SK-N-SH (cell line): ENCODE data around the gene VSTM2A. TPM values are rescaled to one million over a fixed set of nuclear protein-coding genes. Genes with fewer than 3 reads are reported as not detected.

Experiments used
- CTCF ChIA-PET: fragments of 300-600, 350-600 bp; formaldehyde crosslinking; extraction: SDS; loops from one replicate; lab custom pipeline; 2021; lab: Yijun Ruan, JAX
- POLR2A ChIA-PET: fragments of 350-600 bp; sonication (Branson Sonifier 250); formaldehyde crosslinking; extraction: SDS; loops from one replicate; lab custom pipeline; 2020; ENCODE audit warnings: antibody characterized with exemption, inconsistent platforms; lab: Yijun Ruan, JAX
- DNase-seq: peaks from one replicate; pipeline ENCODE4 v3.0.0; 2012
- H2AFZ ChIP-seq: fragments of 200-600 bp; sonication (generic); 2 replicates; pipeline ENCODE4 v1.8.1; 2016; ENCODE audit warnings: antibody characterized with exemption, mild to moderate bottlenecking, low read depth
- H3F3A ChIP-seq: fragments of 200-600 bp; sonication (generic); replicated peaks from 2 replicates; pipeline ENCODE3; 2016; ENCODE audit warnings: antibody characterized with exemption, mild to moderate bottlenecking; ENCODE audit not compliant: insufficient read depth
- H3K27ac ChIP-seq, 2 experiments: fragments of 200-500 bp in 1 of 2; fragments of 200-600 bp in 1 of 2; sonication (Bioruptor generic) in 1 of 2; sonication (generic), shearing (Covaris generic) in 1 of 2; 2 replicates each; pipeline versions ENCODE4 v1.5.1 to v1.6.1; 2014 to 2016; ENCODE audit warnings: low read depth in 2 of 2, inconsistent platforms in 1 of 2, low read length in 1 of 2, mild to moderate bottlenecking in 1 of 2, mixed read lengths in 1 of 2
- H3K27me3 ChIP-seq: fragments of 200-600 bp; sonication (generic), shearing (Covaris generic); 2 replicates; pipeline ENCODE4 v1.6.1; 2016; ENCODE audit warnings: mixed run types; ENCODE audit not compliant: insufficient read depth
- H3K36me3 ChIP-seq, 2 experiments: fragments of 200-500 bp in 1 of 2; fragments of 200-600 bp in 1 of 2; sonication (Bioruptor generic) in 1 of 2; sonication (generic) in 1 of 2; replicated peaks in 1 of 2; 2 replicates each; pipeline versions ENCODE3 to v1.5.1; 2014 to 2016; ENCODE audit warnings: low read length in 1 of 2, mild to moderate bottlenecking in 1 of 2; ENCODE audit not compliant: insufficient read depth in 2 of 2, control insufficient read depth in 1 of 2
- H3K4me1 ChIP-seq, 2 experiments: fragments of 200-500 bp in 1 of 2; fragments of 200-600 bp in 1 of 2; sonication (Bioruptor generic) in 1 of 2; sonication (generic), shearing (Covaris generic) in 1 of 2; 2 replicates each; pipeline versions ENCODE4 v1.5.1 to v1.6.1; 2014 to 2016; ENCODE audit warnings: low read depth in 1 of 2, low read length in 1 of 2, mixed run types in 1 of 2; ENCODE audit not compliant: insufficient read depth in 2 of 2, control insufficient read depth in 1 of 2
- H3K4me2 ChIP-seq: fragments of 200-600 bp; sonication (generic), shearing (Covaris generic); 2 replicates; pipeline ENCODE4 v1.6.1; 2017; ENCODE audit warnings: mixed run types
- H3K4me3 ChIP-seq, 2 experiments: fragments of 200-500 bp in 1 of 2; fragments of 200-600 bp in 1 of 2; sonication (Bioruptor generic) in 1 of 2; sonication (generic), shearing (Covaris generic) in 1 of 2; 2 replicates each; pipeline versions ENCODE4 v1.5.1 to v1.8.1; 2014 to 2016; ENCODE audit warnings: low read depth in 2 of 2, inconsistent platforms in 1 of 2, low read length in 1 of 2, mild to moderate bottlenecking in 1 of 2, mixed read lengths in 1 of 2, moderate library complexity in 1 of 2
- H3K79me2 ChIP-seq: fragments of 200-600 bp; sonication (generic); 2 replicates; pipeline ENCODE4 v1.8.1; 2017; ENCODE audit warnings: mild to moderate bottlenecking; ENCODE audit not compliant: insufficient read depth
- H3K9ac ChIP-seq: fragments of 200-600 bp; sonication (generic); 2 replicates; pipeline ENCODE4 v1.6.1; 2017; ENCODE audit warnings: mixed run types
- H3K9me2 ChIP-seq: fragments of 200-600 bp; sonication (generic); 2 replicates; pipeline ENCODE4 v1.6.1; 2017; ENCODE audit warnings: mixed run types
- H3K9me3 ChIP-seq: fragments of 200-600 bp; sonication (generic); 2 replicates; pipeline ENCODE4 v1.6.1; 2017; ENCODE audit warnings: mixed run types, mild to moderate bottlenecking, moderate library complexity
- H4K20me1 ChIP-seq: fragments of 200-600 bp; sonication (generic); 2 replicates; pipeline ENCODE4 v1.6.1; 2017; ENCODE audit warnings: mild to moderate bottlenecking, mixed run types; ENCODE audit not compliant: insufficient read depth
- CHD2 ChIP-seq: fragments of 150-350 bp; IDR thresholded peaks from 2 replicates; pipeline ENCODE4 v1.6.1; 2018; ENCODE audit warnings: low read length; ENCODE audit not compliant: partially characterized antibody
- CTCF ChIP-seq: fragments of 200-600 bp; sonication (generic); IDR thresholded peaks from 2 replicates; pipeline ENCODE4 v1.6.1; 2017; ENCODE audit warnings: antibody characterized with exemption, mild to moderate bottlenecking, moderate library complexity
- EP300 ChIP-seq, 2 experiments: IDR thresholded peaks; 2 replicates each; pipeline versions ENCODE4 v1.4.0 to v1.6.1; 2012; ENCODE audit warnings: borderline replicate concordance in 1 of 2, low read depth in 1 of 2, low read length in 1 of 2
- FOSL2 ChIP-seq: IDR thresholded peaks from 2 replicates; pipeline ENCODE4 v1.4.0; 2012; ENCODE audit warnings: low read depth, mild to moderate bottlenecking, moderate library complexity, borderline replicate concordance
- FOXM1 ChIP-seq: IDR thresholded peaks from 2 replicates; pipeline ENCODE4 v1.4.0; 2012; ENCODE audit warnings: low read depth, mild to moderate bottlenecking
- GATA2 ChIP-seq: sonication (generic); formaldehyde crosslinking; IDR thresholded peaks from 2 replicates; pipeline ENCODE4 v1.5.0; 2020; ENCODE audit warnings: mild to moderate bottlenecking, missing genetic modification reagents
- IRF3 ChIP-seq: fragments of 150-350 bp; IDR thresholded peaks from 2 replicates; pipeline ENCODE4 v1.6.1; 2016; ENCODE audit warnings: mild to moderate bottlenecking, low read depth, low read length
- MAX ChIP-seq: IDR thresholded peaks from 2 replicates; pipeline ENCODE4 v1.4.0; 2012; ENCODE audit warnings: low read depth
- MEF2A ChIP-seq: IDR thresholded peaks from 2 replicates; pipeline ENCODE4 v1.4.0; 2012; ENCODE audit warnings: low read depth, borderline replicate concordance
- NRF1 ChIP-seq: IDR thresholded peaks from 2 replicates; pipeline ENCODE4 v1.6.1; 2012; ENCODE audit warnings: low read depth, mild to moderate bottlenecking, low read length
- POLR2AphosphoS5 ChIP-seq: IDR thresholded peaks from 2 replicates; pipeline ENCODE4 v1.6.1; 2012; ENCODE audit warnings: low read depth, low read length
- RAD21 ChIP-seq: IDR thresholded peaks from 2 replicates; pipeline ENCODE4 v1.6.1; 2012; ENCODE audit warnings: mild to moderate bottlenecking, low read length
- REST ChIP-seq: IDR thresholded peaks from 2 replicates; pipeline ENCODE4 v1.6.1; 2012; ENCODE audit warnings: mild to moderate bottlenecking, low read depth, low read length, moderate library complexity
- RXRA ChIP-seq: IDR thresholded peaks from 2 replicates; pipeline ENCODE4 v1.4.0; 2012; ENCODE audit warnings: low read depth, mild to moderate bottlenecking, borderline replicate concordance
- SMC3 ChIP-seq: IDR thresholded peaks from 2 replicates; pipeline ENCODE4 v1.6.1; 2012; ENCODE audit warnings: low read depth, low read length, improper control_type of control experiment
- TEAD4 ChIP-seq: IDR thresholded peaks from 2 replicates; pipeline ENCODE4 v1.4.0; 2012; ENCODE audit warnings: mild to moderate bottlenecking, borderline replicate concordance; ENCODE audit not compliant: insufficient read depth
- YY1 ChIP-seq: IDR thresholded peaks from 2 replicates; pipeline ENCODE4 v1.4.0; 2012; ENCODE audit warnings: low read depth, mild to moderate bottlenecking
- WGBS: methylation state at CpG from one replicate; pipeline ENCODE4 v1.1.6; 2017; ENCODE audit warnings: low lambda C conversion rate; 5-methylcytosine and 5-hydroxymethylcytosine counted together
- polyA plus RNA-seq, 3 experiments: library from polyadenylated mRNA; depleted of rRNA; stranded (reverse); fragments of >200 nt; gene quantifications; 2 replicates each; pipeline ENCODE4 v1.2.3, GENCODE V29; 2012

Gene VSTM2A
- polyA plus RNA-seq, 1 of the 3 experiments (the other 2 are of a cell fraction): not detected

GRCh38 chr7:54543051-54543488, 895 bp downstream of the VSTM2A start:
- H3K27me3 ChIP-seq: peaks cover 49% of the 10 kb centered on the region
- H3K4me3 ChIP-seq: peak overlapping the region in 1 of 2 experiments; percentile 46; a peak in 1 of 4 replicates
- H3K79me2 ChIP-seq: no peaks in the 10 kb centered on the region
- H3K36me3 ChIP-seq: no peaks in the 10 kb centered on the region
- peak; percentile 58 for DNase-seq
- peaks cover 0 to 33% of the 10 kb centered on the region in 2 experiments; a peak in 2 of 4 replicates for H3K4me1 ChIP-seq
- no peaks in the 10 kb centered on the region for H3K9me3 ChIP-seq
- 1% methylated on average over 7 of the region's 7 CpGs for WGBS
- no peaks in the 10 kb centered on the region for H4K20me1 ChIP-seq
- H3K9ac ChIP-seq: no peak overlapping the region
- no peak for TF ChIP-seq POLR2AphosphoS5
- TF ChIP-seq REST: peak; percentile 91
- H3K27ac ChIP-seq: no peak overlapping the region
- ChIA-PET CTCF (interaction anchor here (0.7 to 1.4 kb wide), 4 partner anchors 15 to 735 kb away, joined by 3 to 5 read pairs (median 4); no protein-coding TSS in a partner anchor), POLR2A (no interaction called here)
- no peaks in the 10 kb centered on the region for H3K9me2 ChIP-seq
- no peak overlapping the region for H2AFZ ChIP-seq
- no peak overlapping the region for H3K4me2 ChIP-seq
- H3F3A ChIP-seq: no peaks in the 10 kb centered on the region

- H3K27ac ChIP-seq: no peak overlapping the region
- H3K27me3 ChIP-seq: peaks cover 49% of the 10 kb centered on the region
- H3K4me1 ChIP-seq: peaks cover 0 to 29% of the 10 kb centered on the region in 2 experiments; a peak in 2 of 4 replicates
- POLR2A ChIA-PET: no interaction called here
- no peak for DNase-seq
- no peak overlapping the region for H3K4me2 ChIP-seq
- CTCF ChIA-PET: interaction anchor here (1.0 kb wide), 1 partner anchor 12 kb away, joined by 3 read pairs; no protein-coding TSS in a partner anchor
- H3K36me3 ChIP-seq: no peaks in the 10 kb centered on the region
- H2AFZ ChIP-seq: no peak overlapping the region
- no peaks in the 10 kb centered on the region for H4K20me1 ChIP-seq
- no peak overlapping the region for H3K9ac ChIP-seq
- H3K79me2 ChIP-seq: no peaks in the 10 kb centered on the region
- H3K4me3 ChIP-seq: peak overlapping the region in 1 of 2 experiments; percentile 33; a peak in 1 of 4 replicates
- H3K9me2 ChIP-seq: no peaks in the 10 kb centered on the region
- H3F3A ChIP-seq: no peaks in the 10 kb centered on the region
- 0% methylated on average over 3 of the region's 3 CpGs for WGBS
- no peaks in the 10 kb centered on the region for H3K9me3 ChIP-seq
- no peak for TF ChIP-seq GATA2 (CRISPR knock-in tag)
- no peak for TF ChIP-seq YY1
- no peak for TF ChIP-seq IRF3
- no peak for TF ChIP-seq SMC3
- no peak for TF ChIP-seq TEAD4
- no peak for TF ChIP-seq EP300 (IDR thresholded peaks at IDR 0.05; ENCODE audit: borderline replicate concordance in 1 of 2, low read depth in 1 of 2, low read length in 1 of 2)
- TF ChIP-seq FOXM1: no peak
- TF ChIP-seq RXRA: no peak
- TF ChIP-seq CTCF: no peak
- no peak for TF ChIP-seq NRF1
- no peak for TF ChIP-seq MAX
- no peak for TF ChIP-seq CHD2
- TF ChIP-seq RAD21: no peak
- no peak for TF ChIP-seq FOSL2
- no peak for TF ChIP-seq MEF2A
These were observed 2.0 kb downstream of the VSTM2A start for GRCh38 chr7:54544149-54544526.
